Middle frontal gyrus (tissue), 1 donor: ENCODE results near the gene INTU.
A peak's percentile ranks its signal among the peaks of the same experiment; 100 is the strongest.
"Not testable (repeated sequence)": the region's sequence is repeated elsewhere in the genome, so short reads cannot be mapped to it uniquely, and the experiment has no call there.

Experiments
- DNase-seq: peaks from one replicate; pipeline ENCODE4 v3.0.0-alpha.2; 2015; ENCODE audit warnings: low spot score; ENCODE audit errors: extremely low spot score

INTU gene

GRCh38 chr4:127642169-127642568 is 9.4 kb downstream of the INTU start:
- no peak for DNase-seq

GRCh38 chr4:127643791-127644190 is 11.0 kb downstream of the INTU start:
- DNase-seq = no peak

GRCh38 chr4:127648061-127648460 is 15.3 kb downstream of the INTU start:
- DNase-seq = no peak

- DNase-seq = not testable (repeated sequence)
Measured at GRCh38 chr4:127655590-127655989, 22.8 kb downstream of the INTU start.

GRCh38 chr4:127656047-127656680 is 23.4 kb downstream of the INTU start:
- DNase-seq = no peak

GRCh38 chr4:127660284-127660885 is 27.6 kb downstream of the INTU start:
- no peak for DNase-seq

- no peak for DNase-seq
Measured at GRCh38 chr4:127667116-127667515, 34.4 kb downstream of the INTU start.

GRCh38 chr4:127667772-127668171 is 35.0 kb downstream of the INTU start:
- DNase-seq = no peak

- DNase-seq = no peak
Measured at GRCh38 chr4:127668770-127669169, 36.0 kb downstream of the INTU start.

- DNase-seq = no peak
Measured at GRCh38 chr4:127669691-127670090, 36.9 kb downstream of the INTU start.

- DNase-seq = no peak
Measured at GRCh38 chr4:127672111-127672510, 39.4 kb downstream of the INTU start.

- no peak for DNase-seq
Measured at GRCh38 chr4:127685292-127685691, 52.5 kb downstream of the INTU start.

- no peak for DNase-seq
Measured at GRCh38 chr4:127686658-127687057, 53.9 kb downstream of the INTU start.

GRCh38 chr4:127687580-127687979 is 54.8 kb downstream of the INTU start:
- DNase-seq = no peak

- DNase-seq = no peak
Measured at GRCh38 chr4:127698789-127699200, 66.0 kb downstream of the INTU start.

- no peak for DNase-seq
Measured at GRCh38 chr4:127708985-127709384, 76.2 kb downstream of the INTU start.

GRCh38 chr4:127709456-127709855 is 76.7 kb downstream of the INTU start:
- DNase-seq = no peak

GRCh38 chr4:127730142-127730913 is 97.6 kb downstream of the INTU start, which contains the start of gene SLC25A31:
TSS of gene SLC25A31 (plus strand) at chr4:127730400. CDS start at chr4:127730546, 146 bp downstream.
- no peak for DNase-seq

GRCh38 chr4:127731406-127731805 is 98.6 kb downstream of the INTU start:
- no peak for DNase-seq

- DNase-seq = peak; percentile 27
Measured at GRCh38 chr4:127732623-127733328, 100.0 kb downstream of the INTU start.

- DNase-seq = no peak
Measured at GRCh38 chr4:127734976-127735375, 102.2 kb downstream of the INTU start.

GRCh38 chr4:127737295-127737694 is 104.5 kb downstream of the INTU start:
- no peak for DNase-seq
